GM23248 (cell line): ENCODE measurements around the gene FADS6.

ENCODE experiments used
- EZH2 ChIP-seq: fragments of 200-600 bp; sonication (generic); IDR thresholded peaks from 2 replicates; pipeline ENCODE4 v1.6.1; 2018; ENCODE audit warnings: antibody characterized with exemption, mild to moderate bottlenecking; ENCODE audit not compliant: insufficient read depth, poor library complexity, severe bottlenecking
- EZH2phosphoT487 ChIP-seq: fragments of 200-600 bp; sonication (generic); IDR thresholded peaks from 2 replicates; pipeline ENCODE4 v1.6.1; 2018; ENCODE audit warnings: antibody characterized with exemption, moderate library complexity, mild to moderate bottlenecking, low read depth; ENCODE audit not compliant: insufficient read depth

DNA sequence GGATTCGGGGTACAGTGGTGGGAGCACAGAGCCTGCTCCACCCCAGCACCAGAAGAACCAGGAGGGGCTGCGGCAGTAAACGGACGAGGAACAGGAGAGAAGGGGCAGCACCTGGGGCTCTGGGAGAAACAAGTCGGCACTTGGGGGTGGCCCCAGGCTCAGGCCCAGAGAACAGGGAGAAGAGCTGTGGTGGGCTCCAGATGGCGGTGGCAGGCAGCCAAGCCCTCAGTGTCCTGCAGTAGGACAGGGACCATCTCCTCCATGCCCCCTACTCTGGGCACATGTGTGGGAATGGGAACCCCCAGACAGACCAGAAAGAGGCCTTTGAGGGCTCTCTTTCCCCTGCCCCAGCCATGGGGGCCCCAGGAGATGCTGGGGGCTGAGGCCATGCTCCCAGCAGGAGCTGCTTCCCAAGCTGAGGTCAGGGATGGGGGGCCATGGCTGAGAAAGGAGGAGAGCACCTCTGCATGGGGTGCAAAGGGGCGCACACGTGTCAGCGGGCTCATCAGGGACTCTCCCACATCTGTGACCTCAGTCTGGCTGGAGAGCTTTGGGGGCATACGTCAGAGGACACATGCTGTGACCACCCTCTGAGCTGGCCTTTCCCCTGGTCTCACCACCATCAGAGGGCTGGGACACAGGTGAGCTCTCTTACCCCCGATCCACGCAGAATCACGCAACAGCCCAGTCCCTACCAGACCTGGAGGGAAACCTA lies 22.9 kb upstream of the FADS6 start:
- TF ChIP-seq EZH2phosphoT487 (no peak), EZH2 (no peak)
